K562 (cell line): Measurements from ENCODE around the gene VAPB. TPM values are rescaled to one million over a fixed set of nuclear protein-coding genes. Genes with fewer than 3 reads are reported as not detected.
A peak's percentile ranks its signal among the peaks of the same experiment; 100 is the strongest.

Experiments used
- ATAC-seq: fragments of 200-7000 bp; cut with Tn5 transposase; 3 replicates; pipeline ENCODE4 v1.9.1; 2020; ENCODE audit warnings: moderate library complexity
- BruUV-seq: library from RNA; stranded (reverse); fragments of 400-500 nt; replicated peaks from 2 replicates; lab custom pipeline; 2021; lab: Mats Ljungman, UMichigan
- CTCF ChIA-PET: fragments of 300-600 bp; formaldehyde crosslinking; extraction: SDS; loops from one replicate; lab custom pipeline; 2021; ENCODE audit warnings: low intra/inter-chr PET ratio; lab: Yijun Ruan, JAX
- POLR2A ChIA-PET: fragments of 300-600, 350-650 bp; sonication (Branson Sonifier 250); formaldehyde crosslinking; extraction: SDS; loops from one replicate; lab custom pipeline; 2021; ENCODE audit warnings: antibody characterized with exemption, inconsistent platforms; lab: Yijun Ruan, JAX
- DNase-seq, 4 experiments: peaks; one replicate each; pipeline versions ENCODE4 v3.0.0 to v3.0.0-alpha.2; 2011 to 2018; ENCODE audit warnings: low spot score in 3 of 4, mixed read lengths in 3 of 4; ENCODE audit errors: extremely low read depth in 1 of 4
- FAIRE-seq: peaks from 2 replicates; lab custom pipeline; 2011; peaks lifted over from hg19 to GRCh38; lab: Jason Lieb, UNC
- H2AFZ ChIP-seq: 2 replicates; pipeline ENCODE4 v1.6.0; 2011; ENCODE audit warnings: low read depth, low read length, control low read depth, inconsistent platforms
- H3K27ac ChIP-seq: fragments of 200-600 bp; 3 replicates; pipeline ENCODE4 v1.8.0; 2011; ENCODE audit warnings: low read depth, mild to moderate bottlenecking, control low read depth, inconsistent platforms, low read length, moderate library complexity, mixed read lengths; ENCODE audit errors: extremely low read depth
- H3K27me3 ChIP-seq, 2 experiments: fragments of 300-600 bp in 1 of 2; 2 replicates in 1 of 2; 3 replicates in 1 of 2; pipeline versions ENCODE4 v1.6.0 to v1.8.0; 2011; ENCODE audit warnings: inconsistent platforms in 2 of 2, low read length in 2 of 2, mild to moderate bottlenecking in 1 of 2, mixed read lengths in 1 of 2, moderate library complexity in 1 of 2; ENCODE audit not compliant: control insufficient read depth in 2 of 2, insufficient read depth in 2 of 2
- H3K36me3 ChIP-seq: fragments of 300-600 bp; 3 replicates; pipeline ENCODE4 v1.8.0; 2011; ENCODE audit warnings: mild to moderate bottlenecking, low read length, inconsistent platforms; ENCODE audit not compliant: control insufficient read depth, insufficient read depth
- H3K4me1 ChIP-seq, 2 experiments: fragments of 200-600 bp in 1 of 2; replicated peaks in 1 of 2; 2 replicates in 1 of 2; 3 replicates in 1 of 2; pipeline versions ENCODE4 v1.5.1 to v1.8.0; 2011; ENCODE audit warnings: inconsistent platforms in 2 of 2, low read length in 2 of 2, mild to moderate bottlenecking in 1 of 2, mixed read lengths in 1 of 2, moderate library complexity in 1 of 2; ENCODE audit not compliant: control insufficient read depth in 2 of 2, insufficient read depth in 2 of 2
- H3K4me2 ChIP-seq: 2 replicates; pipeline ENCODE4 v1.6.1; 2011; ENCODE audit warnings: low read length, control low read depth, inconsistent platforms, mixed read lengths; ENCODE audit not compliant: insufficient read depth
- H3K4me3 ChIP-seq: fragments of 200-600 bp; sonication (generic), shearing (Covaris generic); 2 replicates; pipeline ENCODE4 v1.5.1; 2016; ENCODE audit warnings: control low read depth, inconsistent platforms
- H3K79me2 ChIP-seq: fragments of 200-600 bp; 3 replicates; pipeline ENCODE4 v1.8.0; 2011; ENCODE audit warnings: low read length, inconsistent platforms; ENCODE audit not compliant: control insufficient read depth, insufficient read depth
- H3K9ac ChIP-seq, 2 experiments: 2 replicates each; pipeline versions ENCODE4 v1.6.0 to v1.6.1; 2011; ENCODE audit warnings: low read depth in 2 of 2, low read length in 2 of 2, control low read depth in 1 of 2, inconsistent platforms in 1 of 2, mild to moderate bottlenecking in 1 of 2, mixed read lengths in 1 of 2; ENCODE audit not compliant: insufficient read depth in 1 of 2
- H3K9me1 ChIP-seq: one replicate; pipeline ENCODE4 v1.6.0; 2011; ENCODE audit warnings: inconsistent platforms, mild to moderate bottlenecking, low read length, moderate library complexity; ENCODE audit not compliant: control insufficient read depth, insufficient read depth
- H3K9me3 ChIP-seq: replicated peaks from 2 replicates; pipeline ENCODE4 v1.5.1; 2011; ENCODE audit warnings: low read depth, low read length, inconsistent platforms; ENCODE audit not compliant: control insufficient read depth, insufficient read depth
- H4K20me1 ChIP-seq: replicated peaks from 2 replicates; pipeline ENCODE4 v1.6.1; 2011; ENCODE audit warnings: low read length, inconsistent platforms, mixed read lengths; ENCODE audit not compliant: control insufficient read depth, insufficient read depth
- EP400 ChIP-seq: fragments of 450-650 bp; IDR thresholded peaks from 2 replicates; pipeline ENCODE4 v1.6.1; 2017; ENCODE audit warnings: antibody characterized with exemption, mild to moderate bottlenecking, moderate library complexity
- GATAD2A ChIP-seq: fragments of 450-650 bp; IDR thresholded peaks from 2 replicates; pipeline ENCODE4 v1.6.1; 2017
- MCM7 ChIP-seq, 2 experiments: fragments of 450-650 bp; IDR thresholded peaks; 2 replicates each; pipeline ENCODE4 v1.6.1; 2016 to 2018
- RBM25 ChIP-seq: fragments of 200-400 bp; formaldehyde crosslinking; IDR thresholded peaks from 2 replicates; pipeline ENCODE4 v1.6.1; 2018; ENCODE audit warnings: low read length, low read depth, moderate library complexity; ENCODE audit not compliant: severe bottlenecking
- RHOXF2B ChIP-seq: fragments of 250-450 bp; sonication (Bioruptor Pico); conservative IDR thresholded peaks from 2 replicates; pipeline ENCODE4 v1.5.1; 2021
- ZNF354B ChIP-seq: fragments of 250-450 bp; sonication (Bioruptor Pico); IDR thresholded peaks from 2 replicates; pipeline ENCODE4 v1.4.0; 2020
- ZNF507 ChIP-seq: conservative IDR thresholded peaks from 2 replicates; pipeline ENCODE4 v1.6.1; 2017; ENCODE audit warnings: missing genetic modification characterization, missing compliant biosample characterization
- ZNF57 ChIP-seq: fragments of 450-650 bp; formaldehyde crosslinking; IDR thresholded peaks from 2 replicates; pipeline ENCODE4 v1.4.0; 2020; ENCODE audit warnings: mild to moderate bottlenecking, moderate library complexity
- ZNF644 ChIP-seq: fragments of 200-800 bp; sonication (Bioruptor generic); IDR thresholded peaks from 2 replicates; pipeline ENCODE4 v1.6.1; 2016; ENCODE audit warnings: low read depth, missing genetic modification characterization, missing compliant biosample characterization
- WGBS: fragments of 100-300 bp; shearing (Covaris generic); methylation state at CpG from one replicate; pipeline ENCODE4 v1.1.6; 2016; ENCODE audit warnings: low coverage, mixed read lengths; ENCODE audit not compliant: insufficient coverage; ENCODE audit errors: missing lambda C conversion rate; 5-methylcytosine and 5-hydroxymethylcytosine counted together
- in situ Hi-C: fragments of 300-500 bp; cut with MboI; formaldehyde crosslinking; loops from 4 replicates; pipeline ENCODE4 v1.15.0; 2018; ENCODE audit warnings: inconsistent platforms, mixed read lengths
- intact Hi-C: fragments of 100-400 bp; cut with micrococcal nuclease; formaldehyde crosslinking; loops from 2 replicates; pipeline ENCODE4 v1.14.2; 2022
- polyA plus RNA-seq, 8 experiments: library from polyadenylated mRNA; depleted of rRNA in 4 of 8; stranded (reverse) in 5 of 8; unstranded in 3 of 8; fragments of >200 nt; fragmentation: Nextera tagmentation in 2 of 8; fragmentation: Illumina TruSeq in 1 of 8; extraction: Ambion mirVana in 2 of 8; extraction: Trizol in 1 of 8; gene quantifications; 2 replicates each; pipeline versions ENCODE4 v1.2.1 to v1.2.3, GENCODE V29; 2011 to 2014; ENCODE audit warnings: inconsistent platforms in 1 of 8, missing spikeins in 1 of 8
- total RNA-seq, 7 experiments: library from RNA; depleted of rRNA in 6 of 7; stranded (reverse); fragments of >200 nt in 6 of 7; fragmentation: Illumina TruSeq in 2 of 7; extraction: Trizol in 2 of 7; gene quantifications; 2 replicates each; pipeline versions ENCODE4 v1.2.1 to v1.2.3, GENCODE V29; 2011 to 2021; ENCODE audit warnings: low replicate concordance in 1 of 7

The VAPB gene
- total and polyA plus RNA-seq, 9 of the 15 experiments (the other 6 are each of a cell fraction or from before 2014, with no cell fraction given) = 3.4 to 51.0 (median 27.9) TPM

DNA sequence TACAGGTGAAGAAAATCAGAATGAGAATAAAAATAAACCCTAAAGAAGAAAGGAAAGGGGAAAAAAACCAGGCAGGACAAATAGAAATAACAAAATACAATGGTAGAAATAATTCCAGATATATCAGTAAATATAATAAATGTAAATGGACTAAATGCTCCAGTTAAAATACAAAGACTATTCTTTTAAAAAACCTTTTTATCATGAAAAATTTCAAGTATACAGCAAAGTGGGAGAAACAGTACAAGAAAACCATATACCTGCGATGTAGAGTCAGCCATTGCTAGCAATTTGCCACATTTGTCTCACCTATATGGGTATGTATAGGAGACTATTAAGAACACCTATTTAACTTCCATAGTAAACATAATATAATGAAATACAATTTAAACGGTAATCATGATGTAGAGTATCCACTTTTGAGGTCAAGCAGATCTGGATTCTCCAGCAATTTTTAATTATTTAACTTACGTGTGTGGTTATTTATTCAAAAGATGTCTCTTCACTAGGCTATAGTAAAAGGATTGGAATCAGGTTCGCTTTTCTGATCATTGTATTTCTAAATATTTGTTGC is 914 bp upstream of the VAPB start:
- 52% methylated on average over 4 of the region's 4 CpGs for WGBS
- TF ChIP-seq MCM7 (IDR thresholded peaks at IDR 0.05) (no peak), ZNF354B (CRISPR knock-in tag) (peak; percentile 92), ZNF57 (CRISPR knock-in tag) (no peak), ZNF644 (tag) (0 out of 2 replicates have a peak, but pooled peaks have one; percentile 46), ZNF507 (peak; percentile 100), GATAD2A (no peak), EP400 (peak; percentile 32; the same call in 1 of the 2 replicates), RBM25 (peak; percentile 32), RHOXF2B (CRISPR knock-in tag) (no peak)
- Histone ChIP-seq H3K4me3 (no peak overlapping the region), H3K79me2 (peaks cover 40% of the 10 kb centered on the region), H3K27me3 (no peaks in the 10 kb centered on the region), H4K20me1 (peaks cover 16% of the 10 kb centered on the region; the same call in 1 of the 2 replicates), H3K36me3 (peaks cover 33% of the 10 kb centered on the region), H3K9me3 (peaks cover 5% of the 10 kb centered on the region; the same call in 1 of the 2 replicates), H3K4me2 (peak overlapping the region; percentile 42), H3K27ac (peak overlapping the region; percentile 65; the same call in 2 of the 3 replicates), H3K9me1 (no peaks in the 10 kb centered on the region), H2AFZ (peak overlapping the region; percentile 88), H3K9ac (peak overlapping the region in 1 of 2 experiments; percentile 41; a peak in 2 of 4 replicates), H3K4me1 (peaks cover 21 to 27% of the 10 kb centered on the region in 2 experiments)
- intact Hi-C loops (no loop called here), in situ Hi-C loops (no loop called here)
- FAIRE-seq (no peak), DNase-seq (no peak), ATAC-seq (no peak)
- POLR2A ChIA-PET = interaction anchor here (0.5 to 0.8 kb wide), 2 partner anchors 11 to 109 kb away, joined by 3 read pairs; no protein-coding TSS in a partner anchor
- CTCF ChIA-PET = no interaction called here
- BruUV-seq = no TSS peak
